ENCODE results near the gene RAG1.

The RAG1 gene

DNA sequence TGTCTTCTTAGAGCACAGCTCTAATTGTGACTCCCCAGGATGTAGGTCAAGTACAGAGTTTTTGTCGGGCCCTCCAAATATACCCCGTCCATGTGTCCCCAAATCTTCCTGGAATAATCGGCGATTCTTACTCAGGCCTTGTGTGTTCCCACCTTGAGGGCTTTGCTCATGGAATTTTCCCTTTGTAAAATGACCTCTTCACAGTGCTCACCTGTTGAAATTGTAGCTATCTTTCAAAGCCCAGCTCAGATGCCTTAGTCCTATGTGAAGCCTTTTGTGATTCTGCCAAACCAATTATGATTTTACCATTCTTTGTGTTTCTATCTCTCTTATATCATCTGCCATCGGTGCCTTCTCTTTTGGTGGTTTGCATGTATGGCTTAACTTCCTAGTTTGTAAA lies 60.3 kb downstream of the RAG1 start:
- no peak for DNase-seq (ENCODE audit: low read depth)

DNA sequence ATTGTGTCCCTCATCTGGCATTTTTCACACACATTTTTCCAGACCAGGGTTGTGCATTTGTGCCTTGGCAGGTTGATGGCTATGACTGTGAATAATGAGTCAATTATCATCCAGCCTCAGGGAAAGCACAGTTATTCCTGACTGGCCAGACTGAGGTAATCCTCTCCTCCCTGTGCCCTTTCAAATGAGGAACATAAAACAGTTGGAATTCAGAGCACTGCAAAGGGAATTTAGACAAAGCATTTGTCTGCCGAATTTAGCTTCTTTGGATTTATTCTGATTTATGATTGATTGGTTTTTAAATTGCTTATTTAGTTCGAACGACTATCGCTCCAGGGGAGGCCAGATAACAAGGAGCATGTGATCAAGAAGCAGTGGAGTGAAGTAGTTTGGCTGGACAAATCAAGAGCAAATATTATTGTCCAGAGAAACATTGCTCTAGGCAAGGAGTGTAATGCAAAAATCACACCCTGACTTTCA lies 61.0 kb downstream of the RAG1 start:
- peak; percentile 4 for DNase-seq (ENCODE audit: low read depth)
